CD14-positive monocyte (primary cell): Measurements from ENCODE around the gene ACSL3. TPM values are rescaled to one million over a fixed set of nuclear protein-coding genes. Genes with fewer than 3 reads are reported as not detected.

ENCODE experiments used
- DNase-seq, 3 donors: peaks; one replicate each; pipeline ENCODE4 v3.0.0-alpha.2; 2011 to 2022
- H2AFZ ChIP-seq: 2 replicates; pipeline ENCODE4 v1.6.0; 2012; ENCODE audit warnings: mild to moderate bottlenecking, low read depth, low read length, inconsistent platforms; ENCODE audit not compliant: insufficient read depth, poor library complexity, severe bottlenecking
- H3K27ac ChIP-seq, 2 donors: 1 replicate in 1 of 2; 2 replicates in 1 of 2; pipeline ENCODE4 v1.5.1; 2012 to 2013; ENCODE audit warnings: low read length in 2 of 2, control low read depth in 1 of 2, inconsistent platforms in 1 of 2, low read depth in 1 of 2, mild to moderate bottlenecking in 1 of 2
- H3K27me3 ChIP-seq, 2 donors: one replicate each; pipeline versions ENCODE4 v1.6.0 to v1.6.1; 2011 to 2013; ENCODE audit warnings: low read length in 2 of 2; ENCODE audit not compliant: control insufficient read depth in 2 of 2, insufficient read depth in 2 of 2
- H3K36me3 ChIP-seq, 2 donors: replicated peaks in 1 of 2; 1 replicate in 1 of 2; 2 replicates in 1 of 2; pipeline versions ENCODE4 v1.5.1 to v1.6.1; 2012 to 2013; ENCODE audit warnings: low read length in 2 of 2, control low read depth in 1 of 2, inconsistent platforms in 1 of 2, mild to moderate bottlenecking in 1 of 2; ENCODE audit not compliant: insufficient read depth in 2 of 2, control insufficient read depth in 1 of 2
- H3K4me1 ChIP-seq, 2 donors: 1 replicate in 1 of 2; 2 replicates in 1 of 2; pipeline versions ENCODE4 v1.5.1 to v1.6.1; 2012 to 2013; ENCODE audit warnings: low read length in 2 of 2, control low read depth in 1 of 2, inconsistent platforms in 1 of 2, mild to moderate bottlenecking in 1 of 2, moderate library complexity in 1 of 2; ENCODE audit not compliant: insufficient read depth in 2 of 2, control insufficient read depth in 1 of 2
- H3K4me2 ChIP-seq: replicated peaks from 2 replicates; pipeline ENCODE3; 2012; ENCODE audit warnings: low read length, moderate library complexity, mild to moderate bottlenecking; ENCODE audit not compliant: poor library complexity, severe bottlenecking; ENCODE audit errors: extremely low read depth
- H3K4me3 ChIP-seq, 3 experiments: fragments of 200-600 bp in 1 of 3; sonication (generic) in 1 of 3; replicated peaks in 1 of 3; 1 replicate in 2 of 3; 2 replicates in 1 of 3; pipeline ENCODE4 v1.5.1; 2011 to 2013; ENCODE audit warnings: low read length in 3 of 3, mild to moderate bottlenecking in 3 of 3, control low read depth in 2 of 3, low read depth in 2 of 3, inconsistent platforms in 1 of 3, moderate library complexity in 1 of 3
- H3K79me2 ChIP-seq: 2 replicates; pipeline ENCODE4 v1.6.0; 2012; ENCODE audit warnings: mild to moderate bottlenecking, control low read depth, inconsistent platforms, low read length, moderate library complexity; ENCODE audit not compliant: insufficient read depth
- H3K9ac ChIP-seq: 2 replicates; pipeline ENCODE4 v1.6.0; 2017; ENCODE audit warnings: low read length, mild to moderate bottlenecking; ENCODE audit not compliant: insufficient read depth, poor library complexity, severe bottlenecking
- H3K9me3 ChIP-seq, 2 donors: replicated peaks in 1 of 2; 1 replicate in 1 of 2; 2 replicates in 1 of 2; pipeline versions ENCODE4 v1.5.1 to v1.6.1; 2012 to 2013; ENCODE audit warnings: low read length in 2 of 2, control low read depth in 1 of 2; ENCODE audit not compliant: control insufficient read depth in 1 of 2, insufficient read depth in 1 of 2
- H4K20me1 ChIP-seq: 2 replicates; pipeline ENCODE4 v1.6.0; 2012; ENCODE audit warnings: mild to moderate bottlenecking, low read length, control low read depth, moderate library complexity; ENCODE audit not compliant: insufficient read depth
- H3K27ac Mint-ChIP-seq, 7 donors: one replicate each; pipeline ENCODE4 v1.8.0; 2020; ENCODE audit warnings: mild to moderate bottlenecking in 7 of 7, mixed read lengths in 7 of 7, moderate library complexity in 6 of 7, inconsistent platforms in 2 of 7
- H3K27me3 Mint-ChIP-seq, 3 donors: one replicate each; pipeline ENCODE4 v1.8.0; 2021 to 2022; ENCODE audit warnings: low read depth in 3 of 3, mild to moderate bottlenecking in 3 of 3, mixed read lengths in 3 of 3, moderate library complexity in 3 of 3, inconsistent platforms in 1 of 3
- H3K36me3 Mint-ChIP-seq, 2 donors: one replicate each; pipeline ENCODE4 v1.8.0; 2020; ENCODE audit warnings: mixed read lengths in 2 of 2, inconsistent platforms in 1 of 2, mild to moderate bottlenecking in 1 of 2
- H3K4me1 Mint-ChIP-seq: one replicate; pipeline ENCODE4 v1.8.0; 2020; ENCODE audit warnings: mild to moderate bottlenecking, mixed read lengths
- H3K4me3 Mint-ChIP-seq, 2 donors: one replicate each; pipeline ENCODE4 v1.8.0; 2020; ENCODE audit warnings: mild to moderate bottlenecking in 2 of 2, mixed read lengths in 2 of 2, moderate library complexity in 1 of 2
- H3K9me3 Mint-ChIP-seq, 7 donors: one replicate each; pipeline ENCODE4 v1.8.0; 2020 to 2022; ENCODE audit warnings: mixed read lengths in 7 of 7, mild to moderate bottlenecking in 6 of 7, moderate library complexity in 6 of 7, inconsistent platforms in 2 of 7
- WGBS: methylation state at CpG from one replicate; pipeline ENCODE4 v1.1.5; 2013; ENCODE audit warnings: missing lambda C conversion rate; ENCODE audit not compliant: insufficient coverage; 5-methylcytosine and 5-hydroxymethylcytosine counted together
- intact Hi-C, 2 donors: fragments of 100-400 bp; cut with micrococcal nuclease; formaldehyde crosslinking; loops; one replicate each; pipeline versions ENCODE4 v1.15.0 to v1.15.1; 2023
- polyA plus RNA-seq, 3 donors: library from polyadenylated mRNA; depleted of rRNA in 1 of 3; unstranded in 2 of 3; stranded (reverse) in 1 of 3; fragments of 300-500 nt in 2 of 3; fragments of >200 nt in 1 of 3; fragmentation: Illumina TruSeq in 2 of 3; gene quantifications; 1 replicate in 2 of 3; 2 replicates in 1 of 3; pipeline ENCODE4 v1.2.3, GENCODE V29; 2012 to 2021
- TF ChIP-seq, protein P1 (sequence below): fragments of 200-600 bp; IDR thresholded peaks from one replicate; pipeline ENCODE4 v1.8.0; 2022; ENCODE audit warnings: antibody characterized with exemption, mild to moderate bottlenecking

Gene ACSL3
- polyA plus RNA-seq, 3 donors, result 8.8 to 24.4 (median 19.9) TPM

DNA sequence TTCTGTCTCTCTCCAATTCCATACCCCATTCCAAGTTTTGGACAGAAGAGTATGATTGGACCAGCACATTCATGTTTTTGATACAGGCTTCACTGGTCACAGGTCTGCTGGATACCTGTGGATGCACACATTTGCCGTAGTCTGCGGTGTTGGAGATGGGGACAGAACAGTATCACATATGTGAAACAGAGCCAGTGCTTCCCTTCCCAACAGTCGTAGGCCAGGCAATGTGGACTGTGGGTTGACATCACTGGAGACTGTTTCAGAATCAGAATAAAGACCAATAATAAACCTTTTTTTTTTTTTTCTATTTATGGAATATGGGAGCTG is 18.7 kb downstream of the ACSL3 start:
- Histone ChIP-seq H2AFZ (no peak overlapping the region), H3K27me3 (no peaks in the 10 kb centered on the region), H3K36me3 (no peaks in the 10 kb centered on the region), H3K9ac (no peak overlapping the region), H3K79me2 (peaks cover 100% of the 10 kb centered on the region), H4K20me1 (peaks cover 96% of the 10 kb centered on the region), H3K4me3 (no peak overlapping the region), H3K4me2 (no peak overlapping the region), H3K4me1 (no peaks in the 10 kb centered on the region), H3K9me3 (no peaks in the 10 kb centered on the region), H3K27ac (no peak overlapping the region)
- Mint-ChIP-seq H3K27ac (peak overlapping the region in 3 of 7 donors; percentile 7 to 38 (median 11)), H3K4me1 (peaks cover 16% of the 10 kb centered on the region), H3K36me3 (no peaks in the 10 kb centered on the region), H3K4me3 (no peak overlapping the region), H3K27me3 (peaks cover 0 to 2% (median 1%) of the 10 kb centered on the region in 3 donors), H3K9me3 (no peaks in the 10 kb centered on the region)
- 100% methylated on average over 1 of the region's 3 CpGs for WGBS
- DNase-seq, result no peak
- intact Hi-C loops, result no loop called here
- TF ChIP-seq, protein P1, sequence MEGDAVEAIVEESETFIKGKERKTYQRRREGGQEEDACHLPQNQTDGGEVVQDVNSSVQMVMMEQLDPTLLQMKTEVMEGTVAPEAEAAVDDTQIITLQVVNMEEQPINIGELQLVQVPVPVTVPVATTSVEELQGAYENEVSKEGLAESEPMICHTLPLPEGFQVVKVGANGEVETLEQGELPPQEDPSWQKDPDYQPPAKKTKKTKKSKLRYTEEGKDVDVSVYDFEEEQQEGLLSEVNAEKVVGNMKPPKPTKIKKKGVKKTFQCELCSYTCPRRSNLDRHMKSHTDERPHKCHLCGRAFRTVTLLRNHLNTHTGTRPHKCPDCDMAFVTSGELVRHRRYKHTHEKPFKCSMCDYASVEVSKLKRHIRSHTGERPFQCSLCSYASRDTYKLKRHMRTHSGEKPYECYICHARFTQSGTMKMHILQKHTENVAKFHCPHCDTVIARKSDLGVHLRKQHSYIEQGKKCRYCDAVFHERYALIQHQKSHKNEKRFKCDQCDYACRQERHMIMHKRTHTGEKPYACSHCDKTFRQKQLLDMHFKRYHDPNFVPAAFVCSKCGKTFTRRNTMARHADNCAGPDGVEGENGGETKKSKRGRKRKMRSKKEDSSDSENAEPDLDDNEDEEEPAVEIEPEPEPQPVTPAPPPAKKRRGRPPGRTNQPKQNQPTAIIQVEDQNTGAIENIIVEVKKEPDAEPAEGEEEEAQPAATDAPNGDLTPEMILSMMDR, result no peak

DNA sequence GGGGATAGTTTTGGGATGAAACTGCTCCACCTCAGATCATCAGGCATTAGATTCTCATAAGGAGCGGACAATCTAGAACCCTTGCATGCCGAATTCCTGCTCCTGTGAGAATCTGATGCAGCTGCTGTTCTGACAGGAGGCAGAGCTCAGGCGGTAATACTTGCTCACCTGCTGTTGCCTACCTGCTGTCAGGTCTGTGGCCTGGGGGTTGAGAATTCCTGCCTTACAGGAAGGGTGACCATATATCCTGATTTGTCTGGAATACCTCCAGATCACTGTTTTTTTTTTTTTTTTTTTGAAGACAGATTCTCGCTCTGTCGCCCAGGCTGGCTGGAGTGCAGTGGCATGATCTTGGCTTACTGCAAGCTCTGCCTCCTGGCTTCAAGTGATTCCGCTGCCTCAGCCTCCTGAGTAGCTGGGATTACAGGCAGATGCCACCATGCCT is 21.7 kb downstream of the ACSL3 start:
- no peak overlapping the region for H2AFZ ChIP-seq
- Mint-ChIP-seq H3K4me1 (peaks cover 11% of the 10 kb centered on the region), H3K9me3 (no peaks in the 10 kb centered on the region), H3K36me3 (peaks cover 2 to 6% of the 10 kb centered on the region in 2 donors), H3K27me3 (peaks cover 0 to 1% (median 0%) of the 10 kb centered on the region in 3 donors), H3K27ac (peak overlapping the region in 1 of 7 donors; percentile 55), H3K4me3 (no peak overlapping the region)
- no peak overlapping the region for H3K4me3 ChIP-seq
- H3K9me3 ChIP-seq, result no peaks in the 10 kb centered on the region
- H4K20me1 ChIP-seq, result peaks cover 96% of the 10 kb centered on the region
- no peaks in the 10 kb centered on the region for H3K36me3 ChIP-seq
- no peak for DNase-seq
- H3K27ac ChIP-seq, result no peak overlapping the region
- TF ChIP-seq, protein P1, result no peak
- H3K4me1 ChIP-seq, result no peaks in the 10 kb centered on the region
- 100% methylated on average over 4 of the region's 6 CpGs for WGBS
- H3K9ac ChIP-seq, result no peak overlapping the region
- intact Hi-C loops, result no loop called here
- H3K27me3 ChIP-seq, result no peaks in the 10 kb centered on the region
- H3K79me2 ChIP-seq, result peaks cover 100% of the 10 kb centered on the region
- no peak overlapping the region for H3K4me2 ChIP-seq
